IMR-90 (cell line): Measurements from ENCODE around the gene RRAGC. TPM values are rescaled to one million over a fixed set of nuclear protein-coding genes. Genes with fewer than 3 reads are reported as not detected.

Source experiments
- ATAC-seq: fragments of 200-7000 bp; cut with Tn5 transposase; 2 replicates; pipeline ENCODE4 v1.9.1; 2020; ENCODE audit warnings: low read depth, mild to moderate bottlenecking, moderate library complexity
- BruUV-seq: library from RNA; stranded (reverse); fragments of 400-500 nt; replicated peaks from 2 replicates; lab custom pipeline; 2021; lab: Mats Ljungman, UMichigan
- CTCF ChIA-PET: fragments of 300-600 bp; formaldehyde crosslinking; extraction: SDS; loops from one replicate; lab custom pipeline; 2021; ENCODE audit warnings: antibody characterized with exemption; lab: Yijun Ruan, JAX
- POLR2A ChIA-PET: fragments of 300-600 bp; sonication (Branson Sonifier 250); formaldehyde crosslinking; loops from one replicate; lab custom pipeline; 2022; ENCODE audit warnings: antibody characterized with exemption; ENCODE audit not compliant: unreplicated experiment; lab: Charles Lee
- DNase-seq: peaks from one replicate; pipeline ENCODE4 v3.0.0; 2013
- H2AFZ ChIP-seq: replicated peaks from 2 replicates; pipeline ENCODE3; 2013; ENCODE audit warnings: low read length, mild to moderate bottlenecking; ENCODE audit not compliant: poor library complexity
- H2AK5ac ChIP-seq: 2 replicates; pipeline ENCODE4 v1.6.1; 2013; ENCODE audit warnings: low read depth, low read length, inconsistent platforms
- H2AK9ac ChIP-seq: replicated peaks from 2 replicates; pipeline ENCODE3; 2013; ENCODE audit warnings: mild to moderate bottlenecking, low read depth, low read length, moderate library complexity; ENCODE audit not compliant: poor library complexity
- H2BK120ac ChIP-seq: 2 replicates; pipeline ENCODE4 v1.6.1; 2013; ENCODE audit warnings: low read depth, low read length, inconsistent platforms
- H2BK15ac ChIP-seq: 3 replicates; pipeline ENCODE4 v1.6.1; 2013; ENCODE audit warnings: low read depth, low read length, inconsistent platforms
- H2BK20ac ChIP-seq: 2 replicates; pipeline ENCODE4 v1.6.1; 2013; ENCODE audit warnings: low read depth, mild to moderate bottlenecking, inconsistent platforms, low read length, moderate library complexity
- H2BK5ac ChIP-seq: 2 replicates; pipeline ENCODE4 v1.6.1; 2013; ENCODE audit warnings: mild to moderate bottlenecking, low read depth, low read length, inconsistent platforms; ENCODE audit not compliant: poor library complexity, severe bottlenecking
- H3K14ac ChIP-seq: replicated peaks from 2 replicates; pipeline ENCODE4 v1.6.1; 2013; ENCODE audit warnings: low read depth, low read length, inconsistent platforms
- H3K18ac ChIP-seq: 2 replicates; pipeline ENCODE4 v1.6.1; 2013; ENCODE audit warnings: low read depth, low read length, control low read depth
- H3K23ac ChIP-seq: 2 replicates; pipeline ENCODE4 v1.6.1; 2013; ENCODE audit warnings: low read depth, low read length, inconsistent platforms
- H3K27ac ChIP-seq: 2 replicates; pipeline ENCODE4 v1.5.1; 2013; ENCODE audit warnings: mild to moderate bottlenecking, control low read depth, low read length; ENCODE audit not compliant: insufficient read depth
- H3K27me3 ChIP-seq: 2 replicates; pipeline ENCODE4 v1.6.1; 2013; ENCODE audit warnings: low read length; ENCODE audit not compliant: control insufficient read depth, insufficient read depth
- H3K36me3 ChIP-seq: 2 replicates; pipeline ENCODE4 v1.6.1; 2013; ENCODE audit warnings: low read length, mixed read lengths; ENCODE audit not compliant: control insufficient read depth, insufficient read depth
- H3K4ac ChIP-seq: 2 replicates; pipeline ENCODE4 v1.6.1; 2013; ENCODE audit warnings: low read depth, low read length, inconsistent platforms
- H3K4me1 ChIP-seq: 2 replicates; pipeline ENCODE4 v1.6.1; 2013; ENCODE audit warnings: low read length, mixed read lengths; ENCODE audit not compliant: control insufficient read depth, insufficient read depth
- H3K4me2 ChIP-seq: 2 replicates; pipeline ENCODE4 v1.6.1; 2013; ENCODE audit warnings: low read depth, mild to moderate bottlenecking, control low read depth, low read length, moderate library complexity
- H3K4me3 ChIP-seq: 2 replicates; pipeline ENCODE4 v1.5.1; 2013; ENCODE audit warnings: low read depth, mild to moderate bottlenecking, control low read depth, low read length, moderate library complexity; ENCODE audit not compliant: insufficient read depth
- H3K56ac ChIP-seq: 2 replicates; pipeline ENCODE4 v1.6.1; 2013; ENCODE audit warnings: low read length, inconsistent platforms; ENCODE audit not compliant: insufficient read depth; ENCODE audit errors: extremely low read depth
- H3K79me1 ChIP-seq, 2 experiments: 2 replicates each; pipeline ENCODE4 v1.6.1; 2013; ENCODE audit warnings: low read length in 2 of 2, inconsistent platforms in 1 of 2, low read depth in 1 of 2
- H3K9ac ChIP-seq: 2 replicates; pipeline ENCODE4 v1.6.1; 2013; ENCODE audit warnings: low read depth, low read length, control low read depth
- H3K9me1 ChIP-seq: 2 replicates; pipeline ENCODE4 v1.6.1; 2013; ENCODE audit warnings: low read length, inconsistent platforms; ENCODE audit not compliant: insufficient read depth
- H3K9me3 ChIP-seq: 2 replicates; pipeline ENCODE4 v1.6.1; 2013; ENCODE audit warnings: low read length; ENCODE audit not compliant: control insufficient read depth, insufficient read depth
- H4K20me1 ChIP-seq: 2 replicates; pipeline ENCODE4 v1.6.1; 2013; ENCODE audit warnings: low read length, inconsistent platforms; ENCODE audit not compliant: insufficient read depth
- H4K5ac ChIP-seq: 2 replicates; pipeline ENCODE4 v1.6.1; 2013; ENCODE audit warnings: mild to moderate bottlenecking, low read depth, low read length, control low read depth
- H4K8ac ChIP-seq, 2 experiments: 2 replicates each; pipeline ENCODE4 v1.6.1; 2013; ENCODE audit warnings: low read depth in 2 of 2, low read length in 2 of 2, control low read depth in 1 of 2, inconsistent platforms in 1 of 2
- H4K91ac ChIP-seq: 2 replicates; pipeline ENCODE4 v1.6.1; 2013; ENCODE audit warnings: low read depth, low read length, inconsistent platforms; ENCODE audit not compliant: insufficient read depth
- FOS ChIP-seq: fragments of 150-350 bp; IDR thresholded peaks from 2 replicates; pipeline ENCODE4 v1.6.1; 2016; ENCODE audit warnings: low read depth, low read length
- MAFK ChIP-seq: IDR thresholded peaks from 2 replicates; pipeline ENCODE4 v1.6.1; 2012; ENCODE audit warnings: low read depth, low read length, improper control_type of control experiment
- POLR2A ChIP-seq: IDR thresholded peaks from 2 replicates; pipeline ENCODE4 v1.6.1; 2012; ENCODE audit warnings: mild to moderate bottlenecking, low read depth, low read length
- RCOR1 ChIP-seq: IDR thresholded peaks from 2 replicates; pipeline ENCODE4 v1.6.1; 2012; ENCODE audit warnings: mild to moderate bottlenecking, low read length, improper control_type of control experiment; ENCODE audit not compliant: insufficient replicate concordance
- RFX5 ChIP-seq: IDR thresholded peaks from 2 replicates; pipeline ENCODE4 v1.8.0; 2012; ENCODE audit warnings: low read depth, mild to moderate bottlenecking, low read length, moderate library complexity
- WGBS, 2 experiments: methylation state at CpG; one replicate each; pipeline versions ENCODE4 v1.1.5 to v1.1.7; 2013; ENCODE audit warnings: missing lambda C conversion rate in 2 of 2; ENCODE audit not compliant: insufficient read length in 1 of 2; ENCODE audit errors: extremely low coverage in 2 of 2; 5-methylcytosine and 5-hydroxymethylcytosine counted together
- dilution Hi-C: fragments of 300-500 bp; cut with HindIII; formaldehyde crosslinking; loops from one replicate; pipeline ENCODE4 v1.14.3; 2018; ENCODE audit warnings: low sequenced_read_pairs; ENCODE audit not compliant: unreplicated experiment
- in situ Hi-C: fragments of 300-500 bp; cut with MboI; formaldehyde crosslinking; loops from 3 replicates; pipeline ENCODE4 v1.14.3; 2019; ENCODE audit warnings: low sequenced_read_pairs, inconsistent platforms, mixed read lengths
- intact Hi-C: fragments of 100-400 bp; cut with micrococcal nuclease; formaldehyde crosslinking; loops from 2 replicates; pipeline ENCODE4 v1.10.0; 2022
- polyA plus RNA-seq, 3 experiments: library from polyadenylated mRNA; depleted of rRNA; stranded (reverse); fragments of >200 nt; gene quantifications; 2 replicates each; pipeline ENCODE4 v1.2.3, GENCODE V29; 2012; ENCODE audit warnings: low replicate concordance in 1 of 3
- total RNA-seq: library from RNA; depleted of rRNA; stranded (reverse); fragments of >200 nt; gene quantifications from 2 replicates; pipeline ENCODE4 v1.2.3, GENCODE V29; 2012

RRAGC gene
- total and polyA plus RNA-seq, 2 of the 4 experiments (the other 2 are of a cell fraction), result 7.2 to 12.2 TPM

DNA sequence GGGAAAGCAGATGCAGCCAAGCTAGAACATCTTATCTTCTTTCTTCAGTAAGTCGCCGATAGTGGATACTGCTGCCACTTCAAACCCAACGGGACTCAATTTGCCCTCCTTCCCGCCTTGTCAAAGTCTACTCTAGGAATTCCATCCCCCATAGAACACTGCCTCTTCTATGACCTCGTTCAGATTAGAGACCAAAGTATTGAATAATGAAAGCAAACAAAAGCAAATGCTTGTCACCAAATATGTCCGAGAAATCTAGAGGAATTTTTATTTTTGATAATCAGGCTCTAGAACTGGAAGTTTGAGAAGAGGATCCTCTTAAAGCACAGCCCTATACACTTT is 853 bp upstream of the RRAGC start:
- H2BK120ac ChIP-seq, result 0 out of 2 replicates have a peak overlapping the region, but pooled peaks have one; percentile 35
- H3K4me2 ChIP-seq, result peak overlapping the region; percentile 98
- H4K5ac ChIP-seq, result peak overlapping the region; percentile 84
- H3K56ac ChIP-seq, result no peak overlapping the region
- H3K4me3 ChIP-seq, result peak overlapping the region; percentile 92
- no peaks in the 10 kb centered on the region for H3K27me3 ChIP-seq
- POLR2A ChIA-PET, result no interaction called here
- TF ChIP-seq MAFK, result no peak
- no peak for TF ChIP-seq RCOR1
- TF ChIP-seq POLR2A, result no peak
- no peak for TF ChIP-seq RFX5
- no peak for TF ChIP-seq FOS
- peak overlapping the region; percentile 98 for H3K14ac ChIP-seq
- H2AK9ac ChIP-seq, result peak overlapping the region; percentile 97
- peak overlapping the region; percentile 75; the same call in 1 of the 2 replicates for H4K91ac ChIP-seq
- H2AFZ ChIP-seq, result peak overlapping the region; percentile 97
- peak overlapping the region; percentile 63; the same call in 1 of the 3 replicates for H2BK15ac ChIP-seq
- peak overlapping the region; percentile 96 for H3K4ac ChIP-seq
- intact Hi-C loops (no loop called here), dilution Hi-C loops (no loop called here), in situ Hi-C loops (loop anchor here (5.0 to 25.0 kb wide), 2 partner anchors 227 to 677 kb away; no protein-coding TSS in a partner anchor)
- peak overlapping the region; percentile 91 to 94; a peak in 3 of 4 replicates for H4K8ac ChIP-seq
- H3K9ac ChIP-seq, result peak overlapping the region; percentile 96
- H2BK5ac ChIP-seq, result peak overlapping the region; percentile 69
- peaks cover 3% of the 10 kb centered on the region; the same call in 1 of the 2 replicates for H4K20me1 ChIP-seq
- H3K9me3 ChIP-seq, result no peaks in the 10 kb centered on the region
- peaks cover 4% of the 10 kb centered on the region for H3K36me3 ChIP-seq
- peak overlapping the region; percentile 57; the same call in 1 of the 2 replicates for H2AK5ac ChIP-seq
- peak overlapping the region; percentile 80 for H3K27ac ChIP-seq
- peak overlapping the region; percentile 67; the same call in 1 of the 2 replicates for H3K18ac ChIP-seq
- no peaks in the 10 kb centered on the region; the same call in 1 of the 2 replicates for H3K9me1 ChIP-seq
- no peak for ATAC-seq
- TSS peak; percentile 35 for BruUV-seq
- CTCF ChIA-PET, result no interaction called here
- no CpG with 5 or more reads among the region's 6 CpGs for WGBS, 2 experiments
- peak overlapping the region; percentile 95 for H3K23ac ChIP-seq
- DNase-seq, result peak; percentile 4
- peaks cover 2% of the 10 kb centered on the region; the same call in 1 of the 2 replicates for H3K4me1 ChIP-seq
- H2BK20ac ChIP-seq, result no peak overlapping the region
- H3K79me1 ChIP-seq, result peaks cover 29 to 56% of the 10 kb centered on the region in 2 experiments
